ENCODE measurements around the gene CAMKK1. TPM values are rescaled to one million over a fixed set of nuclear protein-coding genes. Genes with fewer than 3 reads are reported as not detected.

The CAMKK1 gene
- polyA plus RNA-seq, 1 donor from 2014 or later = 0.53 TPM

GRCh38 chr17:3885970-3886369 lies 6.9 kb downstream of the CAMKK1 start:
- no peaks in the 10 kb centered on the region for H3K27me3 Mint-ChIP-seq
- H3K4me1 Mint-ChIP-seq = peaks cover 12 to 22% (median 14%) of the 10 kb centered on the region in 3 donors
- no peaks in the 10 kb centered on the region for H3K36me3 Mint-ChIP-seq
- H3K9me3 Mint-ChIP-seq = no peaks in the 10 kb centered on the region
- peak overlapping the region in 1 of 3 donors; percentile 44 for H3K27ac Mint-ChIP-seq
- H3K4me3 Mint-ChIP-seq = no peak overlapping the region

- H3K4me1 Mint-ChIP-seq = peaks cover 9 to 17% (median 12%) of the 10 kb centered on the region in 3 donors
- no peaks in the 10 kb centered on the region for H3K36me3 Mint-ChIP-seq
- no peaks in the 10 kb centered on the region for H3K9me3 Mint-ChIP-seq
- H3K4me3 Mint-ChIP-seq = peak overlapping the region in 1 of 4 donors; percentile 53
- no peak overlapping the region for H3K27ac Mint-ChIP-seq
- H3K27me3 Mint-ChIP-seq = no peaks in the 10 kb centered on the region
These were observed 7.6 kb downstream of the CAMKK1 start for GRCh38 chr17:3885271-3885670.

DNA sequence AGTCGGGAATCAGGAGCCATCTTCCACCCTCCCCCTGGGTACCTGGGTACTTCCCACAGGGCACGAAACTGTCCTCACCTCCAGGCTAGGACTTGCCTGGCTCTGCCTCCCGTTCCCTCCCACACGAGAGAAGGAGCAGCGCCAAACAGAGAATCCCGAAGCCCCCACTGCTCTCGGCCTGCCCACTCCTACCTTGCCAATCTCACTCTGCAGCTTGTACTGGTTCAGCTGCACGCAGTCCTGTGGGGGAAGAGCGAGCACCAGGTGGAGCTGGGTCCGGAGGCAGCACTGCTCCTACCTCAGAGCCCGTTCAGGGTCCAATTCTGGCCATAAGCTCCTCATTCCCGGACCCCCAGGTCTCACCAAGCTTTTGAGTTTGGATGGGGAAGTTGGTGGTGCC lies 8.7 kb downstream of the CAMKK1 start:
- H3K4me1 Mint-ChIP-seq = peaks cover 9 to 16% (median 12%) of the 10 kb centered on the region in 3 donors
- H3K36me3 Mint-ChIP-seq = peaks cover 2% of the 10 kb centered on the region
- peak overlapping the region in 1 of 4 donors; percentile 76 for H3K4me3 Mint-ChIP-seq
- no peaks in the 10 kb centered on the region for H3K9me3 Mint-ChIP-seq
- no peaks in the 10 kb centered on the region for H3K27me3 Mint-ChIP-seq
- peak overlapping the region in 1 of 3 donors; percentile 76 for H3K27ac Mint-ChIP-seq

- H3K4me1 Mint-ChIP-seq = peaks cover 6 to 13% (median 12%) of the 10 kb centered on the region in 3 donors
- no peak overlapping the region for H3K27ac Mint-ChIP-seq
- no peaks in the 10 kb centered on the region for H3K27me3 Mint-ChIP-seq
- no peaks in the 10 kb centered on the region for H3K9me3 Mint-ChIP-seq
- no peak overlapping the region for H3K4me3 Mint-ChIP-seq
- H3K36me3 Mint-ChIP-seq = peaks cover 2% of the 10 kb centered on the region
These were observed 10.6 kb downstream of the CAMKK1 start for GRCh38 chr17:3882276-3882675.

GRCh38 chr17:3880983-3881382 lies 11.9 kb downstream of the CAMKK1 start:
- H3K27ac Mint-ChIP-seq = peak overlapping the region in 1 of 3 donors; percentile 25
- H3K4me1 Mint-ChIP-seq = peaks cover 0 to 6% (median 1%) of the 10 kb centered on the region in 3 donors
- no peak overlapping the region for H3K4me3 Mint-ChIP-seq
- no peaks in the 10 kb centered on the region for H3K27me3 Mint-ChIP-seq
- no peaks in the 10 kb centered on the region for H3K9me3 Mint-ChIP-seq
- peaks cover 2% of the 10 kb centered on the region for H3K36me3 Mint-ChIP-seq

DNA sequence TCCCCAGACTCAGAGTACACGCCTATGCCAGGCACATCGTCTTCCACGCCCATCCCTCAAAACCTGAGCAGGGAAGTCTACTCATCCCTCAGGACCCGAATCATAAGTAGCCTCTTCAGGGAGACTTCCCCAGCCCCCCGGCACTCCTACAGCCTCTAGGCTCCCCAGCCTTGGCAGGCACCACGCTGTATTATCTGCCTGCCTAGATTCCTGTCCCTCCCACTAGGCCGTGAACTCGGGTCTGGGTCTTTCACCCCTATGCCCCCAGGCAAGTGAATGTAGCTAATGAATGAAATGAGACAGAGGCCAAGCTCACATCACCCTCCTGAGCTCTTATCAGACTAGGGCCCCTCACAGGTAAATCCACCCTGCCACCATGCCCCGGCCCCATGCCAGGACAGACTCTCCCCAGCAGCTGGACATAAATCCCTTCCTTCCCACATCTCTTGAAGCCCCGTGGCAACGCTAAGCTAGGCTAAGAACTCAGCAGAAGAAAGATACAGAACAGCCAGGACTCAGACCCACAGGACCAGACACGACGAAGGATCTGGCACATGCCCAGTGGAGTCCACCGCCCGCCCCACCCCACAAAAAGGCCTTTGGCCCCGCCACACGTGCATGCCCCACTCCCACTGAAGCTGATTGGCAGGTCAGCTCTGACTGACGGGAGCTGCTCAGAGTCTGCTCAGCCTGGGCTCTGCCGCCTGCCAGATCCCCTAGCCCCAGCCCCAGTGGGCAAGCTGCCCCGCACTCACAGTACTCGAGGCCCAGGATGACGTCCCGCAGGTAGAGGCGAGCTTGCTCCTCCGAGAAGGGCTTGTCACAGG lies 13.0 kb downstream of the CAMKK1 start:
- Mint-ChIP-seq H3K9me3 (no peaks in the 10 kb centered on the region), H3K27ac (peak overlapping the region in 1 of 3 donors; percentile 17), H3K4me1 (peaks cover 0 to 3% (median 1%) of the 10 kb centered on the region in 3 donors), H3K4me3 (no peak overlapping the region), H3K27me3 (no peaks in the 10 kb centered on the region), H3K36me3 (peaks cover 4% of the 10 kb centered on the region)

DNA sequence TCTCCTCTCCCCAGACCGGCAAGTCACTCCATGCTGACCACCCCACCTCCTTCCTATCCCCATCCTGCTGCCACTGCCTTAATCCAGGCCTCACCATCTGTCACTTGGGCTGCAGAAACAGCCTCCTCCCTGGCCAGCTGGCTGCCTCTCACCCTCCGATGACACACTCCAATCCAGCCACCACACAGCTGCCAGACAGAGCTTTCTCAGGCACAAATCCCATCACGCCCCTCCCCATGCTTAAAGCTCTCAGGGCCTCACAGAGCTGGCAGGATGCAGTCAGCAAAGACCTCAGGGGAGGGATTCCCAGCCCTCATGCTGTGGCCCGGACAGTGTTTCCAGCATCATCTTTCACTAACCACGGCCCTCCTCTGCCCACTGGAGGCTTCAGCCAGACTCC lies 13.7 kb downstream of the CAMKK1 start:
- H3K27ac Mint-ChIP-seq = peak overlapping the region in 2 of 3 donors; percentile 17 to 81

GRCh38 chr17:3877220-3877619 lies 15.6 kb downstream of the CAMKK1 start:
- no peaks in the 10 kb centered on the region for H3K9me3 Mint-ChIP-seq
- H3K36me3 Mint-ChIP-seq = peaks cover 6% of the 10 kb centered on the region
- no peak overlapping the region for H3K4me3 Mint-ChIP-seq
- no peaks in the 10 kb centered on the region for H3K4me1 Mint-ChIP-seq
- H3K27me3 Mint-ChIP-seq = no peaks in the 10 kb centered on the region
- no peak overlapping the region for H3K27ac Mint-ChIP-seq

More for the DNA sequence above, 13.7 kb downstream of the CAMKK1 start:
- peaks cover 0 to 1% (median 0%) of the 10 kb centered on the region in 3 donors for H3K4me1 Mint-ChIP-seq
- peaks cover 4% of the 10 kb centered on the region for H3K36me3 Mint-ChIP-seq
- no peak overlapping the region for H3K4me3 Mint-ChIP-seq
- H3K27me3 Mint-ChIP-seq = no peaks in the 10 kb centered on the region
- H3K9me3 Mint-ChIP-seq = no peaks in the 10 kb centered on the region

- peaks cover 8% of the 10 kb centered on the region for H3K36me3 Mint-ChIP-seq
- no peaks in the 10 kb centered on the region for H3K27me3 Mint-ChIP-seq
- H3K4me3 Mint-ChIP-seq = no peak overlapping the region
- H3K9me3 Mint-ChIP-seq = no peaks in the 10 kb centered on the region
- no peak overlapping the region for H3K27ac Mint-ChIP-seq
- peaks cover 3 to 4% (median 4%) of the 10 kb centered on the region in 3 donors for H3K4me1 Mint-ChIP-seq
These were observed 17.5 kb downstream of the CAMKK1 start for GRCh38 chr17:3875317-3875716.

- Mint-ChIP-seq H3K36me3 (peaks cover 6% of the 10 kb centered on the region), H3K4me1 (peaks cover 3 to 4% (median 4%) of the 10 kb centered on the region in 3 donors), H3K27ac (peak overlapping the region in 2 of 3 donors; percentile 16 to 27), H3K4me3 (peak overlapping the region in 2 of 4 donors; percentile 10 to 42), H3K9me3 (no peaks in the 10 kb centered on the region), H3K27me3 (no peaks in the 10 kb centered on the region)
These were observed 19.0 kb downstream of the CAMKK1 start for GRCh38 chr17:3873862-3874261.

- H3K9me3 Mint-ChIP-seq = no peaks in the 10 kb centered on the region
- no peaks in the 10 kb centered on the region for H3K27me3 Mint-ChIP-seq
- peak overlapping the region; percentile 76 to 90 (median 88) for H3K27ac Mint-ChIP-seq
- H3K36me3 Mint-ChIP-seq = peaks cover 6% of the 10 kb centered on the region
- H3K4me3 Mint-ChIP-seq = peak overlapping the region; percentile 30 to 77 (median 70)
- H3K4me1 Mint-ChIP-seq = peaks cover 3 to 4% (median 4%) of the 10 kb centered on the region in 3 donors
These were observed 22.0 kb downstream of the CAMKK1 start for GRCh38 chr17:3870871-3871306.

GRCh38 chr17:3867606-3868005 lies 25.2 kb downstream of the CAMKK1 start:
- H3K9me3 Mint-ChIP-seq = no peaks in the 10 kb centered on the region
- peak overlapping the region in 2 of 3 donors; percentile 39 to 80 for H3K27ac Mint-ChIP-seq
- peak overlapping the region in 1 of 4 donors; percentile 40 for H3K4me3 Mint-ChIP-seq
- H3K36me3 Mint-ChIP-seq = peaks cover 1% of the 10 kb centered on the region
- no peaks in the 10 kb centered on the region for H3K27me3 Mint-ChIP-seq
- peaks cover 3 to 4% (median 4%) of the 10 kb centered on the region in 3 donors for H3K4me1 Mint-ChIP-seq

DNA sequence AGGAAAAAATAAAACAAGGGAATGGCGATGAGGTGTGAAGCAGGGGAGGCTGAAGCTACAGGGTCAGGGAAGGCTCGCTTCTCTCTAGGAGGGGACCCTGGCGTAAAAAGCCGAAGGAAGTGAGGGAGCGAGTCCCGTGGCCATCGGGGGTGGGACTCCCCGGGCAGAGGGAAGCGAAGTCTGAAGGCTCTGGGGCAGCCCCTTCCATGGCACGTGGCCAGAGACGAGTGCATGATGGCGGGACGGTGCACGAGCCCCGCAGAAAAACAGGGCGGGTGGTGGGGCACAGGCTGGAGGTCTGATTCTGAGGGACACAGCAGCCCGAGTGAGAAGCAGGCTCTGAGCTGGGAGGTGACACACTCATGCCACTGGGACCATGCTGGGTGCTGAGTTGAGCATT lies 25.7 kb downstream of the CAMKK1 start:
- no peaks in the 10 kb centered on the region for H3K9me3 Mint-ChIP-seq
- H3K27me3 Mint-ChIP-seq = no peaks in the 10 kb centered on the region
- peaks cover 1% of the 10 kb centered on the region for H3K36me3 Mint-ChIP-seq
- peak overlapping the region in 1 of 3 donors; percentile 80 for H3K27ac Mint-ChIP-seq
- peaks cover 3 to 4% (median 4%) of the 10 kb centered on the region in 3 donors for H3K4me1 Mint-ChIP-seq
- H3K4me3 Mint-ChIP-seq = no peak overlapping the region

- Mint-ChIP-seq H3K27me3 (no peaks in the 10 kb centered on the region), H3K4me1 (peaks cover 3 to 4% (median 4%) of the 10 kb centered on the region in 3 donors), H3K27ac (peak overlapping the region in 1 of 3 donors; percentile 16), H3K4me3 (no peak overlapping the region), H3K36me3 (peaks cover 1% of the 10 kb centered on the region), H3K9me3 (no peaks in the 10 kb centered on the region)
These were observed 26.6 kb downstream of the CAMKK1 start for GRCh38 chr17:3866276-3866675.

DNA sequence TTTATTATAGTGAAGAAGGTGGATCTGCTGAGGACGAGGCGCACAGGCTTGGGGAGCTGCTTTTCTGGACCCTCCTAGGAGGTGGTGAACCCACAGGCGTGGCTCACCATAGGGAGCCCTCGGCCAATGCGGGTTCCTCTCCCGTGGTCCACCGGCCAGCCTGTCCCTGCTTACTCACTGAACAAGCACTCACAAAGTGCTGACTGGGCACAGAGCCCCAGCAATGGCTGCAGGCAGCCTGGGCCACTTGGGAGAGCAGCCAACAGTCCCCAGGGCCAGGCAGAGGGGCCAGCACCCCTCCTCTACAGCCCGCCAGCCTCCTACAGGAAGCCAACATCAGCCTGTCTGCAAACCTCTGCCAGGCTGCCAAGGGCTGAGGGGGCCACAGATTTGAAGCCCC lies 27.7 kb downstream of the CAMKK1 start:
- H3K4me3 Mint-ChIP-seq = no peak overlapping the region
- H3K36me3 Mint-ChIP-seq = no peaks in the 10 kb centered on the region
- H3K4me1 Mint-ChIP-seq = no peaks in the 10 kb centered on the region
- H3K27me3 Mint-ChIP-seq = no peaks in the 10 kb centered on the region
- H3K9me3 Mint-ChIP-seq = no peaks in the 10 kb centered on the region
- H3K27ac Mint-ChIP-seq = no peak overlapping the region
